Ishikawa (cell line): ENCODE data around the gene GID8.

Source experiments
- CEBPB ChIP-seq: IDR thresholded peaks from 2 replicates; pipeline ENCODE4 v1.6.1; 2012
- CREB1 ChIP-seq: IDR thresholded peaks from 2 replicates; pipeline ENCODE4 v1.6.1; 2012; ENCODE audit warnings: low read depth
- EGR1 ChIP-seq: IDR thresholded peaks from 2 replicates; pipeline ENCODE4 v1.6.1; 2012
- EP300 ChIP-seq: IDR thresholded peaks from 2 replicates; pipeline ENCODE4 v1.6.1; 2012; ENCODE audit warnings: borderline replicate concordance
- FOXM1 ChIP-seq: IDR thresholded peaks from 2 replicates; pipeline ENCODE4 v1.6.1; 2012; ENCODE audit warnings: low read depth, borderline replicate concordance
- MAX ChIP-seq: IDR thresholded peaks from 2 replicates; pipeline ENCODE4 v1.6.1; 2012
- NFIC ChIP-seq: IDR thresholded peaks from 2 replicates; pipeline ENCODE4 v1.6.1; 2012
- RAD21 ChIP-seq: IDR thresholded peaks from 2 replicates; pipeline ENCODE4 v1.6.1; 2012; ENCODE audit warnings: low read depth
- REST ChIP-seq: IDR thresholded peaks from 2 replicates; pipeline ENCODE4 v1.6.1; 2012; ENCODE audit warnings: low read depth, mild to moderate bottlenecking
- TAF1 ChIP-seq: IDR thresholded peaks from 2 replicates; pipeline ENCODE4 v1.6.1; 2012; ENCODE audit warnings: low read depth, mild to moderate bottlenecking
- TCF12 ChIP-seq: IDR thresholded peaks from 2 replicates; pipeline ENCODE4 v1.6.1; 2012; ENCODE audit warnings: low read depth
- TEAD4 ChIP-seq: IDR thresholded peaks from 2 replicates; pipeline ENCODE4 v1.6.1; 2012
- USF1 ChIP-seq: IDR thresholded peaks from 2 replicates; pipeline ENCODE4 v1.6.1; 2012
- YY1 ChIP-seq: IDR thresholded peaks from 2 replicates; pipeline ENCODE4 v1.6.1; 2012; ENCODE audit warnings: low read depth
- ZBTB7A ChIP-seq: IDR thresholded peaks from 2 replicates; pipeline ENCODE4 v1.6.1; 2012; ENCODE audit warnings: low read depth

Gene GID8

GRCh38 chr20:62987114-62987513 is 49.2 kb downstream of the GID8 start:
- TF ChIP-seq TCF12: no peak
- TF ChIP-seq NFIC: no peak
- TF ChIP-seq RAD21: no peak
- TF ChIP-seq EGR1: no peak
- no peak for TF ChIP-seq TEAD4
- no peak for TF ChIP-seq YY1
- TF ChIP-seq FOXM1: no peak
- TF ChIP-seq USF1: no peak
- TF ChIP-seq CREB1: no peak
- no peak for TF ChIP-seq CEBPB
- TF ChIP-seq ZBTB7A: no peak
- TF ChIP-seq EP300: no peak
- no peak for TF ChIP-seq TAF1

- TF ChIP-seq USF1 (no peak), REST (no peak), RAD21 (no peak), EGR1 (no peak), NFIC (no peak), TEAD4 (no peak), CREB1 (no peak), EP300 (no peak), TAF1 (no peak), FOXM1 (no peak), MAX (no peak), TCF12 (no peak), YY1 (no peak), CEBPB (no peak)
Measured at GRCh38 chr20:62989201-62989601, 51.3 kb downstream of the GID8 start.

- TF ChIP-seq YY1 (no peak), ZBTB7A (no peak), USF1 (no peak), CEBPB (no peak), EP300 (no peak), RAD21 (no peak), MAX (no peak)
Measured at GRCh38 chr20:62990306-62990825, 52.4 kb downstream of the GID8 start.

- no peak for TF ChIP-seq ZBTB7A
- TF ChIP-seq REST: no peak
- TF ChIP-seq EGR1: no peak
- no peak for TF ChIP-seq MAX
- no peak for TF ChIP-seq CEBPB
- no peak for TF ChIP-seq EP300
- no peak for TF ChIP-seq TAF1
- TF ChIP-seq YY1: no peak
- no peak for TF ChIP-seq FOXM1
- TF ChIP-seq TCF12: no peak
- no peak for TF ChIP-seq USF1
- TF ChIP-seq CREB1: no peak
- TF ChIP-seq RAD21: no peak
- no peak for TF ChIP-seq TEAD4
- TF ChIP-seq NFIC: no peak
Measured at GRCh38 chr20:62991196-62991807, 53.4 kb downstream of the GID8 start.
